Cardiac fibroblast (primary cell): ENCODE measurements around the gene NUDT7.

Source experiments
- DNase-seq, 2 donors: peaks; one replicate each; pipeline versions ENCODE4 v3.0.0 to v3.0.0-alpha.2; 2010; ENCODE audit warnings: low read depth in 2 of 2
- H3K4me3 ChIP-seq, 2 donors: replicated peaks in 1 of 2; 1 replicate in 1 of 2; 2 replicates in 1 of 2; pipeline ENCODE4 v1.5.1; 2011; ENCODE audit warnings: low read depth in 2 of 2, low read length in 2 of 2, mild to moderate bottlenecking in 2 of 2, moderate library complexity in 1 of 2
- TF ChIP-seq, protein P1 (sequence below): IDR thresholded peaks from one replicate; pipeline ENCODE4 v1.5.1; 2011; ENCODE audit warnings: low read depth, mild to moderate bottlenecking, low read length, inconsistent platforms

Gene NUDT7

DNA sequence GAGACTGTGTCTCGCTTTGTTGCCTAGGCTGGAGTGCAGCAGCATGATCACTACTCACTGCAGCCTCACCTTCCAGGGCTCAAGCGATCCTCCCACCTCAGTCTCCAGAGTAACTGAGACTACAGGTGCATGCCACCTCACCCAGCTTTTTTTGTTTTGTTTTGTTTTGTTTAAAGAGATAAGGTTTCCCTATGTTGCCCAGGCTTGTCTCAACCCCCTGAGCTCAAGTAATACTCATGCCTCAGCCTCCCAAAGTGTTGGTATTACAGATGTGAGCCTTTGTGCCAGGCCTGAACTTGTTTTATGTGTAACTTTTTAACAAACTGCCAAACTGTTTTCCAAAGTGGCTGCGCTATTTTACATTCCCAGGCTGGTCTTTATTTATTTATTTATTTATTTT lies 41.8 kb upstream of the NUDT7 start:
- TF ChIP-seq, protein P1, sequence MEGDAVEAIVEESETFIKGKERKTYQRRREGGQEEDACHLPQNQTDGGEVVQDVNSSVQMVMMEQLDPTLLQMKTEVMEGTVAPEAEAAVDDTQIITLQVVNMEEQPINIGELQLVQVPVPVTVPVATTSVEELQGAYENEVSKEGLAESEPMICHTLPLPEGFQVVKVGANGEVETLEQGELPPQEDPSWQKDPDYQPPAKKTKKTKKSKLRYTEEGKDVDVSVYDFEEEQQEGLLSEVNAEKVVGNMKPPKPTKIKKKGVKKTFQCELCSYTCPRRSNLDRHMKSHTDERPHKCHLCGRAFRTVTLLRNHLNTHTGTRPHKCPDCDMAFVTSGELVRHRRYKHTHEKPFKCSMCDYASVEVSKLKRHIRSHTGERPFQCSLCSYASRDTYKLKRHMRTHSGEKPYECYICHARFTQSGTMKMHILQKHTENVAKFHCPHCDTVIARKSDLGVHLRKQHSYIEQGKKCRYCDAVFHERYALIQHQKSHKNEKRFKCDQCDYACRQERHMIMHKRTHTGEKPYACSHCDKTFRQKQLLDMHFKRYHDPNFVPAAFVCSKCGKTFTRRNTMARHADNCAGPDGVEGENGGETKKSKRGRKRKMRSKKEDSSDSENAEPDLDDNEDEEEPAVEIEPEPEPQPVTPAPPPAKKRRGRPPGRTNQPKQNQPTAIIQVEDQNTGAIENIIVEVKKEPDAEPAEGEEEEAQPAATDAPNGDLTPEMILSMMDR, result no peak
- no peak overlapping the region for H3K4me3 ChIP-seq
- DNase-seq, result no peak

DNA sequence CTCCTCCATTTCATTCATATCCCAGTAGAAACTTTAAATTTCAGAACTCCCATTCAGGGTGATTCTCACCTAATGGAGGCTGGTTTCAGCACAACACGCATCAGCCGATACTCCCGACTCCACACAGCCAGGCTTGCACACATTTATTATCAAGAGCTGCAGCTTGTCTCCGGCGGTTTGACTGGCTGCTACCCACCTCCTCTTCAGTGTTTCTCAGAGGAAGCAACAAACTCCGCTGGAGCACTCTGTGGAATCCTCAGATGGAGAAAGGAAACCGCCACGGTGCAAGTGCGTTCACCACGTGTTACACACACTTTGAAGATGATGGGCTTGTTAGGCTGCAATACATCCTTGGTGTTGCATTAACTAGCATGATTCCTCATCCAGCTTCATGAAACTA lies 39.7 kb upstream of the NUDT7 start:
- TF ChIP-seq, protein P1, result no peak
- H3K4me3 ChIP-seq, result no peak overlapping the region
- no peak for DNase-seq

DNA sequence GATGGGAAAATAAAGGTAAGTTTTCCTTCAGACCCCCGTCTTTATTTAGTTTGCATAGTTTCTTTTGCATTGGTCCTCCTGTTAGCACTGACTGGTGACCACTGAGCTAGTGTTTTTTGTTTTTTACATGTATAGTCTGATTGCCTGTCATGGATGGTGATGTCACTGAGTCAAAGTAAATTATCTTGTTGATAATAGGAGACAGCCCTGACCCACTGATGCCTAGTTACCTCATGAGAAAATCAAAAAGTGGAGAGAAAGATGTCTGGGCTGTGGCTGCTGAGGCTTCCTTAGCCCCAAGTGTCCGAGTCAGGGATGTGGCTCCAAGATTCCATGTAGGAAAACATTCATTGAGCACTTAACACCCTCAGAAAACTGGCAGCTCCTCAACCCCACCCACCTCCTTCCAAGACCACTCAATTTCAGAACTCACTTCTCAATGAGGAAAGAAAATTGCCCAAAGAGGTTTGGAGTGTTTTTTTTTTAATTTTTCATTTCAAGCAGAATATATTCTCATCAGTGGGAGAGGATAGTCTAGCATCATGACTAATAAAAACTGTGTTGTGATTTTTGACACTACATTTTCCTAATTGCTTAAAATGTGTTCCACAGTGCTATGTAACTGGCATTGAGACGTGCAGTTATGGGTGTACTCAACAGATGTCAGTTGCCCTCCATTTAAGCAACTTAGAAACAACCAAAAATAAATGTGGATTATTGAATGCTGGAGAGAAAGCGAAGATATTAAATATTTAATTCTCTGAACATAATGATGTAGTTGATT lies 38.7 kb upstream of the NUDT7 start:
- no peak for DNase-seq
- H3K4me3 ChIP-seq, result no peak overlapping the region
- TF ChIP-seq, protein P1, result no peak

DNA sequence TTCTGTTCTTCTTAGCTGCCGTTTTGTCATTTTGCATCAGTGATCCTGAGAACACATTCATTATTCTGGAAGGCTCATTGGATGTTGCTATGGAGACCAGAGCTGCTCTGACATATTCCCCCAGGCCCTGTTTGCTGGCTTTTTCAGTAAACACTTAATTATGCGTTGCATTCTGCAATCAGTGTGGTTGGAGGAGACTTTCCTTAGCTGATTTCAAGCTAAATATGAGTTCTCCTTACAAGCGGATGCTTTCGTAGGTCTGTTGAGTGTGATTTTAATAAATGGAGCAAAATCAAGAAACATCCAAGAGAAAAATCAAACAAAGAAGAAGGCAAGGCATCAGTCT lies 38.2 kb upstream of the NUDT7 start:
- H3K4me3 ChIP-seq, result no peak overlapping the region
- TF ChIP-seq, protein P1, result no peak
- no peak for DNase-seq

DNA sequence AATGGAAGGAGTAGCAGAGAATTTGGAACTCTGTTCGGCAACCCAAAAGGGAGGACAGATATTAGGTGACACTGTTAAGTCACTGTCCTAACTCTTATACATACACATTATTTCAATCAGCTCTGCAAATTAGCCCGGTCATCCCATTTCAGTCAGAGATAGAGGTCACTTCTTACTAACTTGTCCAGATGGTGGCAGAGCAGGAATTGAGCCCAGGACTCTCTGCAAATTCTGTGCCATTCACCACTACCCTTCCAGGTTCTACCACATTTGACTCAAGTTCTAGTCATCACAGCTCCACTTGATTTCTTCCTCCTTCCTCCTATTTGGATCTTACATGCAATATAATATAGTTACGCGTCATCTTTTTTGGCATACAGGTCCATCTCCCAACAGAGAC lies 35.9 kb upstream of the NUDT7 start:
- DNase-seq, result no peak
- H3K4me3 ChIP-seq, result no peak overlapping the region
- TF ChIP-seq, protein P1, result no peak

DNA sequence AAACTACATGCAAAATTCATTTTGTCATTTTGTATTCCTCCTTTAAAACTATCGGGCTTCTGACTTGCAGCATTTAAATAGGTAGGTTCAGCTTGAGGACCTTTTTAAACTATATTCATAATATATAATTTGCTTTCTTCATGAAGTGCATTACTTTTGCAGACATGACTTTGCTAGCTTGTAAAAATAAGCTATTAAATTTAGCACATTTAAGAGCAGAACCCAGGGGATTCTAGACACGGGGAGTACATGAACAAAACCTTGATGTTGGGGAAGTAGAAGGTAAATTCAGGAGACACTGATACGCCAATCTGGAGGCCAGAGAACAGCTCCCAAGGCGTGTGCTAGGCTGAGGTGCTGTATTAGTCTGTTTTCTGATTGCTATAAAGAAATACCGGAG lies 32.3 kb upstream of the NUDT7 start:
- TF ChIP-seq, protein P1, result no peak
- DNase-seq, result no peak
- H3K4me3 ChIP-seq, result no peak overlapping the region

DNA sequence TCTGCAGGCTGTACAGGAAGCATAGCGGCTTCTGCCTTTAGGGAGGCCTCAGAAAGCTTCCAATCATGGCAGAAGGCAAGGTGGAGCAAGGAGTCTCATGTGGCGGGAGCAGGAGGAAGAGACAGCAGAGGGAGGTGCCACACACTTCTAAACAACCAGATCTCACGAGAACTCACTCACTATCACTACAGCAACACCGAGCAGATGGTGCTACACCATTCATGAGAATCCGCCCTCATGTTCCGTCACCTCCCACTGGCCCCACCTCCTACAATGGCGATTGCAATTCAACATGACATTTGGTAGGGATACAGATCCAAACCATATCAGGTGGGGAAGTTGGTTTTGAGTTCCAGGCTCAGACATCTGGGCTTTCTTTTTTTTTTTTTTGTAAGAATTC lies 31.9 kb upstream of the NUDT7 start:
- no peak for DNase-seq
- TF ChIP-seq, protein P1, result no peak
- no peak overlapping the region for H3K4me3 ChIP-seq
